Testis (tissue), 3 donors: ENCODE results near the gene C1RL. TPM values are rescaled to one million over a fixed set of nuclear protein-coding genes. Genes with fewer than 3 reads are reported as not detected.

Experiments
- DNase-seq: peaks from one replicate; pipeline ENCODE4 v3.0.0-alpha.2; 2019
- H3K27ac ChIP-seq, 2 donors: fragments of 200-600 bp; sonication (generic); one replicate each; pipeline ENCODE4 v1.5.1; 2019
- H3K27me3 ChIP-seq: fragments of 200-600 bp; sonication (generic); one replicate; pipeline ENCODE4 v1.5.1; 2019
- H3K36me3 ChIP-seq: fragments of 200-600 bp; sonication (generic); one replicate; pipeline ENCODE4 v1.5.1; 2017; ENCODE audit warnings: low read depth; ENCODE audit errors: missing control alignments
- H3K4me1 ChIP-seq: fragments of 200-600 bp; sonication (generic); one replicate; pipeline ENCODE4 v1.5.1; 2019
- H3K4me3 ChIP-seq, 2 donors: fragments of 200-600 bp; sonication (generic); one replicate each; pipeline ENCODE4 v1.5.1; 2017 to 2019
- H3K9me3 ChIP-seq: fragments of 200-600 bp; sonication (generic); one replicate; pipeline ENCODE4 v1.5.1; 2017
- POLR2A ChIP-seq: fragments of 450-650 bp; IDR thresholded peaks from one replicate; pipeline ENCODE4 v1.6.1; 2017; ENCODE audit warnings: antibody characterized with exemption, mild to moderate bottlenecking, moderate library complexity
- WGBS, 2 donors: methylation state at CpG; one replicate each; pipeline ENCODE4 v1.1.5; 2018; 5-methylcytosine and 5-hydroxymethylcytosine counted together
- intact Hi-C: fragments of 100-400 bp; cut with DNase I; formaldehyde crosslinking; loops from one replicate; pipeline ENCODE4 v1.15.1; 2023; ENCODE audit warnings: low total_unique reads
- polyA plus RNA-seq: library from polyadenylated mRNA; stranded (reverse); fragments of 350-450 nt; fragmentation: Illumina TruSeq; extraction: RNeasy Lipid Tissue Mini Kit (QIAGEN cat#74804); gene quantifications from one replicate; pipeline ENCODE4 v1.2.3, GENCODE V29; 2014; ENCODE audit warnings: low read depth, low replicate concordance; ENCODE audit not compliant: insufficient read depth
- total RNA-seq, 2 donors: library from RNA; depleted of rRNA; stranded (reverse); fragments of >200 nt; gene quantifications; one replicate each; pipeline ENCODE4 v1.2.3, GENCODE V29; 2016
- TF ChIP-seq, protein P1 (sequence below), 3 experiments: fragments of 450-650 bp in 2 of 3; fragments of 200-600 bp in 1 of 3; sonication (generic) in 1 of 3; IDR thresholded peaks; one replicate each; pipeline ENCODE4 v1.5.1; 2016 to 2019; ENCODE audit warnings: antibody characterized with exemption in 3 of 3, mild to moderate bottlenecking in 2 of 3, moderate library complexity in 1 of 3

C1RL gene
- total and polyA plus RNA-seq, 3 donors from 2014 or later: 19.8 to 31.8 (median 23.9) TPM

DNA sequence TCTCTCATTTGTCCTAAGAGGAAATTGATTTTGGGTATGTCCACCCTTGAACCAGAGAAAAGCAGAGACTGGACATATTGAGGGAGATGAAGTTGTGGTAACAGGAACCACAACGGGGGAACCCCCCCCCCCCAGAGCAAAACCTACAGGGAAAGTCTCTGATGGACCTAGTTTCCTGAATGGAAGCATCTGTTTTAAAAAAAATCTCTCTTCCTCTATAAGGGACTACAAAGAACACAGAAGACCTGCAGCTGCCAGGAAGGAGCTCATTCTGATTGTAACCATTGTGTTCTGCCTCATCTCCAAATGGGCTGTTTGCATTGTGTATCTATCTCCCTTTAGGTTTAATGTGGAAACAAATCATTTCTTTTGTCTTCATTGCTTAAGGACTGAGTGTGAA lies 35.1 kb downstream of the C1RL start:
- Histone ChIP-seq H3K27me3 (no peaks in the 10 kb centered on the region), H3K27ac (no peak overlapping the region), H3K9me3 (no peaks in the 10 kb centered on the region), H3K36me3 (no peaks in the 10 kb centered on the region), H3K4me1 (peaks cover 3% of the 10 kb centered on the region), H3K4me3 (no peak overlapping the region)
- TF ChIP-seq, protein P1, sequence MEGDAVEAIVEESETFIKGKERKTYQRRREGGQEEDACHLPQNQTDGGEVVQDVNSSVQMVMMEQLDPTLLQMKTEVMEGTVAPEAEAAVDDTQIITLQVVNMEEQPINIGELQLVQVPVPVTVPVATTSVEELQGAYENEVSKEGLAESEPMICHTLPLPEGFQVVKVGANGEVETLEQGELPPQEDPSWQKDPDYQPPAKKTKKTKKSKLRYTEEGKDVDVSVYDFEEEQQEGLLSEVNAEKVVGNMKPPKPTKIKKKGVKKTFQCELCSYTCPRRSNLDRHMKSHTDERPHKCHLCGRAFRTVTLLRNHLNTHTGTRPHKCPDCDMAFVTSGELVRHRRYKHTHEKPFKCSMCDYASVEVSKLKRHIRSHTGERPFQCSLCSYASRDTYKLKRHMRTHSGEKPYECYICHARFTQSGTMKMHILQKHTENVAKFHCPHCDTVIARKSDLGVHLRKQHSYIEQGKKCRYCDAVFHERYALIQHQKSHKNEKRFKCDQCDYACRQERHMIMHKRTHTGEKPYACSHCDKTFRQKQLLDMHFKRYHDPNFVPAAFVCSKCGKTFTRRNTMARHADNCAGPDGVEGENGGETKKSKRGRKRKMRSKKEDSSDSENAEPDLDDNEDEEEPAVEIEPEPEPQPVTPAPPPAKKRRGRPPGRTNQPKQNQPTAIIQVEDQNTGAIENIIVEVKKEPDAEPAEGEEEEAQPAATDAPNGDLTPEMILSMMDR (IDR thresholded peaks at IDR 0.05): no peak
- TF ChIP-seq POLR2A: no peak
- intact Hi-C loops: no loop called here
- no peak for DNase-seq
- WGBS, 2 donors: 22 to 31% methylated on average over 1 of the region's 1 CpG

DNA sequence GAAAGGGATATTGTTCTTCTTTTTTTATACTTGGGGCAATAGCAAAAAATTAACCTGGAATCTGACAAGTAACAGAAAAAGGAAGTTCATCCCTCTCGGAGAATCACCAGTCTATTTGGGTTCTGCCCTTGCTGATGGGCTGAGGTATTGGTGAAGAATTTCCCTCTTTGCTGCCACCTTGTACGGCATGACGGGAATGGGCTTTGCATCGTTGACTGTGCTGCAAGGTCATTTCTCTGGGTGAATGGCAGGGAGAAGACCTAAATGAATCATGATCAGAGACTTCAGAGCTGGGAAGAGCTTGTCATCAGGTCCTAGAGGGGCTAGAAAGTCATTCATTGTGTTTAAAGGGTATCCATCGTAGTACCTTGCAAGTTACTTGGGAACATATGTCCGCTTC lies 36.5 kb downstream of the C1RL start:
- 89 to 91% methylated on average over 6 of the region's 6 CpGs for WGBS, 2 donors
- TF ChIP-seq, protein P1 (IDR thresholded peaks at IDR 0.05): no peak
- no peak for TF ChIP-seq POLR2A
- no peak overlapping the region for H3K27ac ChIP-seq
- H3K27me3 ChIP-seq: no peaks in the 10 kb centered on the region
- no peaks in the 10 kb centered on the region for H3K36me3 ChIP-seq
- no peak overlapping the region for H3K4me3 ChIP-seq
- H3K9me3 ChIP-seq: no peaks in the 10 kb centered on the region
- no peak for DNase-seq
- intact Hi-C loops: no loop called here
- peaks cover 11% of the 10 kb centered on the region for H3K4me1 ChIP-seq

DNA sequence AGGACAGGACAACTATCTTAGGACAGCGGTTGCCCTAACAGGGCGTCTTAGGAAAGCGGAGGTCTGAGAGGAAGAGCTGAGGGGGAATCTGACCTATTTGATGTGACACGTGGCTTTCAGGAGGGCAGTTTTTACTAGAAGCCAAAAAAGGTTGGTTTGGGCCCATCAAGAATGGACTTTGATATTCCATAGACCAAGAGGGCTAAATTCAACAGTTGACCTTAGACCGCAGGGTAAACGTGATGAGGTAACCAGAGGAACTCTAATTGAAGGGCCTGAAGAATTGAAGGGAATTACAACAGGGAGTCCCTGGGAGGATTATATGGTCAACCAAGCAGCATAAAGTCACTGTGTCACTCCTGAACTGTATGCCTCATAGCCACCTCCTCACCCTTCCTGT lies 37.0 kb downstream of the C1RL start:
- TF ChIP-seq, protein P1 (IDR thresholded peaks at IDR 0.05): no peak
- 92% methylated on average over 6 of the region's 6 CpGs for WGBS, 2 donors

DNA sequence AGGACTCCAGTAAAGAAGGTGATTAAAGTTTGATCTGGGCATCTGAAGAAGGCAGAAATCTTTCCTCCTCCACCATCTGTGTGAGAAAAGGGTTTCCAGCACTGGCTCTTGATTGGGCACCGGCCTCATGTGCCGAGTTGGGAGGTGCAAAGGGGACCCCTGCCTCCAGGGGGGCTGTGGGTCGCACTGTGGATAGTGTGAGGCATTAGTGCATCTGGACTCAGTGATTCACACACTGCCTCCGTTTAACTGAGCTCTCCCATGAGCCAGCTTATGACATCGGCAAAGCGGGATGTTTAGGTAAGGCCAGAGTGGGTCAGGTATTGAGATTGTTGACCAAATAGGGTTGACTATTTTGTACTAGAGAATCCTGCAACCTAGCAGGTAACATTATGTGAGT lies 39.6 kb downstream of the C1RL start:
- Histone ChIP-seq H3K9me3 (no peaks in the 10 kb centered on the region), H3K36me3 (no peaks in the 10 kb centered on the region), H3K4me1 (peaks cover 11% of the 10 kb centered on the region), H3K4me3 (no peak overlapping the region), H3K27me3 (no peaks in the 10 kb centered on the region), H3K27ac (no peak overlapping the region)
- TF ChIP-seq, protein P1 (IDR thresholded peaks at IDR 0.05): no peak
- TF ChIP-seq POLR2A: no peak
- intact Hi-C loops: no loop called here
- no peak for DNase-seq
- WGBS, 2 donors: 87 to 90% methylated on average over 6 of the region's 6 CpGs

More for the DNA sequence above, 37.0 kb downstream of the C1RL start:
- Histone ChIP-seq H3K4me3 (no peak overlapping the region), H3K27me3 (no peaks in the 10 kb centered on the region), H3K27ac (no peak overlapping the region), H3K4me1 (peaks cover 11% of the 10 kb centered on the region), H3K9me3 (no peaks in the 10 kb centered on the region), H3K36me3 (no peaks in the 10 kb centered on the region)
- intact Hi-C loops: no loop called here
- no peak for DNase-seq

DNA sequence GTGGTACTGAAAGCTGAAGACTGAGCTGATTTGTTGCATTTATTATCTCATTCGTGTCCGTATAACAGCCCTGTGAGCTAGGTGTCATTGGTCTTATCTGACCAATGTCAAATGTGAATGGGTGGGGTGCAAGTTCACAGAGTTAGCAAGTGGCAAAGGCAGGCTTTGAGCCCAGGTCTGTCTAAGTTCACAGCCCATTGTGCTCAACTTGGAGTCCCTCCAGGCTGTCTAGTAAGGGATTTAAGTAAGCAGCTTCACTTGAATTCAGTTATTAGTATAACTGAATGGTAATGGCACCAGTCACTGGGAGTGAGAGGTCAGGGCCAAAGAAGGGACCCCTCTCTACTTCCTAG lies 40.0 kb downstream of the C1RL start:
- 39 to 75% methylated on average over 2 of the region's 2 CpGs for WGBS, 2 donors
- H3K36me3 ChIP-seq: no peaks in the 10 kb centered on the region
- no peaks in the 10 kb centered on the region for H3K27me3 ChIP-seq
- H3K9me3 ChIP-seq: no peaks in the 10 kb centered on the region
- intact Hi-C loops: no loop called here
- no peak overlapping the region for H3K27ac ChIP-seq
- no peak for TF ChIP-seq POLR2A
- TF ChIP-seq, protein P1 (IDR thresholded peaks at IDR 0.05): no peak
- DNase-seq: no peak
- no peak overlapping the region for H3K4me3 ChIP-seq
- peaks cover 11% of the 10 kb centered on the region for H3K4me1 ChIP-seq
